Keratinocyte (primary cell): Measurements from ENCODE around the gene PGLYRP1. TPM values are rescaled to one million over a fixed set of nuclear protein-coding genes. Genes with fewer than 3 reads are reported as not detected.

Experiments
- DNase-seq: peaks from one replicate; pipeline ENCODE4 v3.0.0-alpha.2; 2011; ENCODE audit warnings: low read depth, missing footprints, low spot score
- FAIRE-seq: peaks from 2 replicates; lab custom pipeline; 2011; peaks lifted over from hg19 to GRCh38; lab: Jason Lieb, UNC
- H2AFZ ChIP-seq: 2 replicates; pipeline ENCODE4 v1.6.0; 2012; ENCODE audit warnings: low read length, control low read depth, inconsistent platforms; ENCODE audit not compliant: control insufficient read depth
- H3K27ac ChIP-seq: 2 replicates; pipeline ENCODE4 v1.5.1; 2011; ENCODE audit warnings: low read length; ENCODE audit not compliant: control insufficient read depth, insufficient read depth
- H3K27me3 ChIP-seq: 3 replicates; pipeline ENCODE4 v1.6.0; 2011; ENCODE audit warnings: low read length; ENCODE audit not compliant: control insufficient read depth, insufficient read depth; ENCODE audit errors: extremely low read depth
- H3K36me3 ChIP-seq, 2 experiments: 2 replicates in 1 of 2; 3 replicates in 1 of 2; pipeline ENCODE4 v1.5.1; 2011; ENCODE audit warnings: low read length in 2 of 2, mild to moderate bottlenecking in 1 of 2; ENCODE audit not compliant: control insufficient read depth in 2 of 2, insufficient read depth in 2 of 2; ENCODE audit errors: extremely low read depth in 1 of 2
- H3K4me1 ChIP-seq: 3 replicates; pipeline ENCODE4 v1.5.1; 2011; ENCODE audit warnings: low read length; ENCODE audit not compliant: control insufficient read depth, insufficient read depth; ENCODE audit errors: extremely low read depth
- H3K4me2 ChIP-seq: 3 replicates; pipeline ENCODE4 v1.6.0; 2011; ENCODE audit warnings: low read depth, low read length; ENCODE audit not compliant: control insufficient read depth, insufficient read depth; ENCODE audit errors: extremely low read depth
- H3K4me3 ChIP-seq, 3 experiments: fragments of 200-600 bp in 1 of 3; sonication (generic) in 1 of 3; 2 replicates in 2 of 3; 3 replicates in 1 of 3; pipeline ENCODE4 v1.5.1; 2011 to 2016; ENCODE audit warnings: low read length in 3 of 3, mild to moderate bottlenecking in 3 of 3, control low read depth in 2 of 3, inconsistent platforms in 1 of 3, low read depth in 1 of 3, mixed read lengths in 1 of 3, mixed run types in 1 of 3, moderate library complexity in 1 of 3; ENCODE audit not compliant: control insufficient read depth in 2 of 3, insufficient read depth in 2 of 3; ENCODE audit errors: extremely low read depth in 1 of 3
- H3K79me2 ChIP-seq: 2 replicates; pipeline ENCODE4 v1.6.0; 2012; ENCODE audit warnings: low read length; ENCODE audit not compliant: control insufficient read depth, insufficient read depth
- H3K9ac ChIP-seq: 3 replicates; pipeline ENCODE4 v1.6.0; 2011; ENCODE audit warnings: low read length; ENCODE audit not compliant: control insufficient read depth, insufficient read depth; ENCODE audit errors: extremely low read depth
- H3K9me1 ChIP-seq: 3 replicates; pipeline ENCODE4 v1.6.0; 2011; ENCODE audit warnings: low read length; ENCODE audit not compliant: control insufficient read depth, insufficient read depth; ENCODE audit errors: extremely low read depth
- H3K9me3 ChIP-seq: 2 replicates; pipeline ENCODE4 v1.5.1; 2012; ENCODE audit warnings: low read depth, low read length; ENCODE audit not compliant: control insufficient read depth
- H4K20me1 ChIP-seq: 3 replicates; pipeline ENCODE4 v1.6.0; 2011; ENCODE audit warnings: low read length; ENCODE audit not compliant: control insufficient read depth, insufficient read depth; ENCODE audit errors: extremely low read depth
- EZH2 ChIP-seq: IDR thresholded peaks from one replicate; pipeline ENCODE4 v1.6.1; 2012; ENCODE audit warnings: inconsistent platforms, mild to moderate bottlenecking, low read length, moderate library complexity
- dilution Hi-C: fragments of 300-500 bp; cut with MboI; formaldehyde crosslinking; loops from one replicate; pipeline ENCODE4 v1.7.0; 2020; ENCODE audit warnings: low sequenced_read_pairs; ENCODE audit not compliant: extremely low pct_ligation_motif_present
- polyA plus RNA-seq, 5 experiments: library from polyadenylated mRNA; depleted of rRNA in 3 of 5; stranded (reverse) in 3 of 5; stranded (forward) in 1 of 5; unstranded in 1 of 5; fragments of >200 nt; gene quantifications; 1 replicate in 1 of 5; 2 replicates in 3 of 5; 3 replicates in 1 of 5; pipeline versions ENCODE4 v1.2.1 to v1.2.3, GENCODE V29; 2011 to 2012; ENCODE audit warnings: missing spikeins in 2 of 5, low read depth in 1 of 5, low replicate concordance in 1 of 5
- TF ChIP-seq, protein P1 (sequence below), 3 experiments: IDR thresholded peaks in 1 of 3; conservative IDR thresholded peaks in 1 of 3; optimal IDR thresholded peaks in 1 of 3; 2 replicates in 2 of 3; 3 replicates in 1 of 3; pipeline versions ENCODE3 to v1.5.1; 2011; ENCODE audit warnings: low read length in 3 of 3, mild to moderate bottlenecking in 3 of 3, moderate library complexity in 2 of 3, control low read depth in 1 of 3, inconsistent platforms in 1 of 3; ENCODE audit not compliant: insufficient read depth in 2 of 3; ENCODE audit errors: extremely low read depth in 1 of 3

The PGLYRP1 gene
- polyA plus RNA-seq, 1 donor (not counting 4 experiments of a cell fraction or from before 2014, with no cell fraction given) = not detected

DNA sequence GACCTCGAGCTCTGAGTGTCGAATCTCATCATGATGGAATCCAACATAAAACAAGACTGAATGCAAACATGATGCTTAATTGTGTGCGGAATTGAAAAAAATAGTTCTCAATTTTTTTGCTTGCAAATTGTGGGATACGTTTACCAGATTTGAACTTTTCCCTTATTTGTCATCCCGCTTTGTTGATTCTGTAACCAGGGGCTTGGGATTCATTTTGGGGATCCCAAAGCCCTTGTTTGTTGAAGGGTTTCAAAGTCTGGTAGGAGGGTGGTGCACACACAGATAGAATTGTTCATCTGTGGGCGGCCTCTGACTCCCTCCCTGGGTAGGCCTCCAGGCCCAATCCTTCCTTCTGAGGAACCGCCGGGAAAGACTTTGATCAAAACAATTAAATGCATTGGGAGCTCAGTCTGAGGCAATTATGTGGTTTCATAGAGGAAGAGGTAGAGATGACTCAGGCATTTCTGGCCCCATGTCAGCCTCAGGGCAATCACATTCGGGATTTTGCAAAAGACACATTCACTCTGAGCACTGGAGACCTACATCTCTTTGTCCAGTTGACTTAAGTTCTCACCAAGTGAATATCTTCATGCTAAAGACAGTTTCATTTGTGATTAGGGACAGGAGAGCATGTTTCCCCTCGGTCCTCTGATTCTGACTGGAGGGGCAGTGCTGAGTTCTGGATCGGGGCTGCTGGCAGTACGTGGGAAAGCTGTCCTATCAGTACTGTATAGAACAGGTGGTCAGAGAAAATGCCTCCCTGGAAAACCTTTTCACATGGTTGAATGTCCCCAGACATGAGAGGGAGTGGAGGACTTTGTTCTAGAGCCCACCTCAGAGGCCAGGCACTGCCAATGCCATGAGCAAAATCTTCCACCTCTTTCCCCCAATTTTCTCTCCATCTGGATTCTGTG lies 45.7 kb upstream of the PGLYRP1 start:
- TF ChIP-seq, protein P1, sequence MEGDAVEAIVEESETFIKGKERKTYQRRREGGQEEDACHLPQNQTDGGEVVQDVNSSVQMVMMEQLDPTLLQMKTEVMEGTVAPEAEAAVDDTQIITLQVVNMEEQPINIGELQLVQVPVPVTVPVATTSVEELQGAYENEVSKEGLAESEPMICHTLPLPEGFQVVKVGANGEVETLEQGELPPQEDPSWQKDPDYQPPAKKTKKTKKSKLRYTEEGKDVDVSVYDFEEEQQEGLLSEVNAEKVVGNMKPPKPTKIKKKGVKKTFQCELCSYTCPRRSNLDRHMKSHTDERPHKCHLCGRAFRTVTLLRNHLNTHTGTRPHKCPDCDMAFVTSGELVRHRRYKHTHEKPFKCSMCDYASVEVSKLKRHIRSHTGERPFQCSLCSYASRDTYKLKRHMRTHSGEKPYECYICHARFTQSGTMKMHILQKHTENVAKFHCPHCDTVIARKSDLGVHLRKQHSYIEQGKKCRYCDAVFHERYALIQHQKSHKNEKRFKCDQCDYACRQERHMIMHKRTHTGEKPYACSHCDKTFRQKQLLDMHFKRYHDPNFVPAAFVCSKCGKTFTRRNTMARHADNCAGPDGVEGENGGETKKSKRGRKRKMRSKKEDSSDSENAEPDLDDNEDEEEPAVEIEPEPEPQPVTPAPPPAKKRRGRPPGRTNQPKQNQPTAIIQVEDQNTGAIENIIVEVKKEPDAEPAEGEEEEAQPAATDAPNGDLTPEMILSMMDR (optimal IDR thresholded peaks at IDR 0.05 in 1 of 3, IDR thresholded peaks at IDR 0.05 in 1 of 3, conservative IDR thresholded peaks at IDR 0.05 in 1 of 3; ENCODE audit: extremely low read depth in 1 of 3, insufficient read depth in 2 of 3, low read length in 3 of 3) = no peak
- no peak for TF ChIP-seq EZH2
- Histone ChIP-seq H2AFZ (no peak overlapping the region), H3K79me2 (no peaks in the 10 kb centered on the region), H3K9ac (peak overlapping the region; percentile 38), H3K36me3 (no peaks in the 10 kb centered on the region), H3K9me1 (no peaks in the 10 kb centered on the region), H4K20me1 (no peaks in the 10 kb centered on the region), H3K27me3 (peaks cover 6% of the 10 kb centered on the region), H3K4me2 (peak overlapping the region; percentile 85), H3K9me3 (no peaks in the 10 kb centered on the region), H3K4me3 (peak overlapping the region in 1 of 3 experiments; percentile 36), H3K4me1 (peaks cover 55% of the 10 kb centered on the region), H3K27ac (peak overlapping the region; percentile 79)
- peak; percentile 99 for FAIRE-seq
- DNase-seq = peak; percentile 83
- dilution Hi-C loops = no loop called here

DNA sequence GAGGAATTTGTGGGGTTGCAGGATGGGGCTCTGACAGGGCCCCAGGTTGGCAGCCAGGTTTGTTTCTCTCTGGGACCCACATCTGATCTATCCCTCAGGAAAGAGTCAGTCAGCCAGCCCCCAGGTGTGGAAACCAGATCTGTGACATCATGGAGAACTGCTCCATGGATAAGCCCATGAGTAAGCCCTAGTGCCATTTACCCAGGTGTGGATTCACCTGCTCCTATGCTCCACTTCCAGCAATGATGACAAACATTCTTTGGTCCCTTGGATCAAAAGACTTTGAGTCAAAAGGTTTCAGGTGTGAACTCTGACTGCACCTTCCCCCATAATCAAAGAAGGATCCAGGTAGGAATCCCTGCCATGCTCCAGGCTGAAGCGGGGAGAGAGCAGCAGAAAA lies 44.8 kb upstream of the PGLYRP1 start:
- peaks cover 6% of the 10 kb centered on the region for H3K27me3 ChIP-seq
- no peak overlapping the region for H3K4me3 ChIP-seq
- no peaks in the 10 kb centered on the region for H3K9me1 ChIP-seq
- no peak overlapping the region for H2AFZ ChIP-seq
- H3K36me3 ChIP-seq = no peaks in the 10 kb centered on the region
- no peaks in the 10 kb centered on the region for H4K20me1 ChIP-seq
- H3K79me2 ChIP-seq = no peaks in the 10 kb centered on the region
- peaks cover 50% of the 10 kb centered on the region for H3K4me1 ChIP-seq
- dilution Hi-C loops = no loop called here
- no peak overlapping the region for H3K9ac ChIP-seq
- H3K9me3 ChIP-seq = no peaks in the 10 kb centered on the region
- FAIRE-seq (peak; percentile 46), DNase-seq (no peak)
- H3K27ac ChIP-seq = no peak overlapping the region
- H3K4me2 ChIP-seq = peak overlapping the region; percentile 39
- no peak for TF ChIP-seq EZH2
- TF ChIP-seq, protein P1 (optimal IDR thresholded peaks at IDR 0.05 in 1 of 3, IDR thresholded peaks at IDR 0.05 in 1 of 3, conservative IDR thresholded peaks at IDR 0.05 in 1 of 3; ENCODE audit: extremely low read depth in 1 of 3, insufficient read depth in 2 of 3, low read length in 3 of 3) = no peak
